Panc1 (cell line): ENCODE measurements around the gene RPS6KB2. TPM values are rescaled to one million over a fixed set of nuclear protein-coding genes. Genes with fewer than 3 reads are reported as not detected.

Source experiments
- ATAC-seq: fragments of 200-7000 bp; cut with Tn5 transposase; 2 replicates; pipeline ENCODE4 v1.9.1; 2020; ENCODE audit warnings: mild to moderate bottlenecking, moderate library complexity
- BruUV-seq: library from RNA; stranded (reverse); fragments of 400-500 nt; replicated peaks from 2 replicates; lab custom pipeline; 2021; lab: Mats Ljungman, UMichigan
- CTCF ChIA-PET: fragments of 300-600 bp; sonication (Branson Sonifier 250); formaldehyde crosslinking; loops from one replicate; lab custom pipeline; 2022; ENCODE audit warnings: antibody characterized with exemption; lab: Charles Lee
- POLR2A ChIA-PET: fragments of 300-600 bp; sonication (Branson Sonifier 250); formaldehyde crosslinking; loops from one replicate; lab custom pipeline; 2022; ENCODE audit warnings: antibody characterized with exemption; lab: Charles Lee
- DNase-seq: peaks from one replicate; pipeline ENCODE4 v3.0.0-alpha.2; 2010; ENCODE audit warnings: low read depth, low spot score
- H3K27ac ChIP-seq: 2 replicates; pipeline ENCODE4 v1.5.1; 2011; ENCODE audit warnings: mild to moderate bottlenecking, low read length, inconsistent platforms
- H3K27me3 ChIP-seq: fragments of 200-500 bp; sonication (Bioruptor generic); 2 replicates; pipeline ENCODE4 v1.6.0; 2014; ENCODE audit warnings: low read length, inconsistent platforms; ENCODE audit not compliant: control insufficient read depth, insufficient read depth
- H3K36me3 ChIP-seq: fragments of 200-500 bp; sonication (Bioruptor generic); 2 replicates; pipeline ENCODE4 v1.5.1; 2014; ENCODE audit warnings: inconsistent platforms, mild to moderate bottlenecking, low read length, moderate library complexity; ENCODE audit not compliant: control insufficient read depth, insufficient read depth
- H3K4me1 ChIP-seq: 2 replicates; pipeline ENCODE4 v1.5.1; 2011; ENCODE audit warnings: inconsistent platforms, mild to moderate bottlenecking, low read length, moderate library complexity; ENCODE audit not compliant: control insufficient read depth, insufficient read depth
- H3K4me3 ChIP-seq, 2 experiments: 2 replicates each; pipeline ENCODE4 v1.5.1; 2011 to 2012; ENCODE audit warnings: low read depth in 2 of 2, low read length in 2 of 2, mild to moderate bottlenecking in 2 of 2, inconsistent platforms in 1 of 2, moderate library complexity in 1 of 2
- H3K9me3 ChIP-seq: fragments of 200-500 bp; sonication (Bioruptor generic); 2 replicates; pipeline ENCODE4 v1.5.1; 2014; ENCODE audit warnings: low read depth, mild to moderate bottlenecking, inconsistent platforms, low read length, moderate library complexity; ENCODE audit not compliant: control insufficient read depth, insufficient read depth
- POLR2AphosphoS5 ChIP-seq: IDR thresholded peaks from 2 replicates; pipeline ENCODE4 v1.6.1; 2012; ENCODE audit warnings: mild to moderate bottlenecking, low read depth, low read length, moderate library complexity
- SIN3A ChIP-seq: IDR thresholded peaks from 2 replicates; pipeline ENCODE4 v1.6.1; 2012; ENCODE audit warnings: low read depth, mild to moderate bottlenecking, low read length, moderate library complexity, borderline replicate concordance; ENCODE audit not compliant: insufficient read depth
- TCF7L2 ChIP-seq: IDR thresholded peaks from 2 replicates; pipeline ENCODE4 v1.6.1; 2011; ENCODE audit warnings: mild to moderate bottlenecking, low read depth, low read length, inconsistent platforms
- in situ Hi-C: cut with HindIII; loops from 2 replicates; pipeline ENCODE4 v1.10.0; 2016; ENCODE audit warnings: low sequenced_read_pairs, low pct_unique_long_range_greater_than_20kb
- intact Hi-C: fragments of 100-400 bp; cut with micrococcal nuclease; formaldehyde crosslinking; loops from one replicate; pipeline ENCODE4 v1.10.0; 2022; ENCODE audit not compliant: unreplicated experiment
- total RNA-seq: library from RNA; stranded (reverse); gene quantifications from one replicate; pipeline ENCODE4 v1.2.1, GENCODE V29; 2021; ENCODE audit not compliant: unreplicated experiment
- TF ChIP-seq, protein P1 (sequence below): fragments of 450-650 bp; IDR thresholded peaks from 2 replicates; pipeline ENCODE4 v1.5.1; 2017; ENCODE audit warnings: mild to moderate bottlenecking
- TF ChIP-seq, protein P2 (sequence below), 2 experiments: IDR thresholded peaks; 2 replicates each; pipeline ENCODE4 v1.6.1; 2011 to 2012; ENCODE audit warnings: low read depth in 2 of 2, control low read depth in 1 of 2, low read length in 1 of 2, mild to moderate bottlenecking in 1 of 2, moderate library complexity in 1 of 2; ENCODE audit not compliant: insufficient read depth in 1 of 2

RPS6KB2 gene
- total RNA-seq, 1 experiment from 2014 or later: 68.5 TPM

DNA sequence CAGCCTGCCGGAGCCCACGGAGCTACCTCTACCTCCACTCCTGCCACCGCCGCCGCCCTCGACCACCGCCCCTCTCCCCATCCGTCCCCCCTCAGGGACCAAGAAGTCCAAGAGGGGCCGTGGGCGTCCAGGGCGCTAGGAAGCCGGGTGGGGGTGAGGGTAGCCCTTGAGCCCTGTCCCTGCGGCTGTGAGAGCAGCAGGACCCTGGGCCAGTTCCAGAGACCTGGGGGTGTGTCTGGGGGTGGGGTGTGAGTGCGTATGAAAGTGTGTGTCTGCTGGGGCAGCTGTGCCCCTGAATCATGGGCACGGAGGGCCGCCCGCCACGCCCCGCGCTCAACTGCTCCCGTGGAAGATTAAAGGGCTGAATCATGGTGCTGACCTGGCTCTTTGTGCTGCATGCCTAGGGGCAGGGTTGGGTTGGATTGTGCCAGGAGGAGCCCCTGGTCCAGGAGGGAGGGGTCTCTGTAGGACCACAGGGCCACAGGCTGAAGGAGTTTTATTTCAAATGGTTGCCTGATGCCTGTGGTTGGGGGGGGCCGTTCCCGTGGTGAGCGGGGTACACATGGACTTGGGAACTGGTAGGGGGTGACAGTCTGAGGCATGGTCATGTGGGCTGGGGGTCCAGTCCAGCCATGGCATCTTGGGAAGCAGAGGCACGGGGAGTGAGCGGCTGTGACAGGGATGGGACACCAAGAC is 6.9 kb downstream of the RPS6KB2 start:
- Histone ChIP-seq H3K9me3 (no peaks in the 10 kb centered on the region), H3K27me3 (no peaks in the 10 kb centered on the region), H3K4me3 (no peak overlapping the region), H3K36me3 (peaks cover 2% of the 10 kb centered on the region; the same call in 1 of the 2 replicates), H3K27ac (no peak overlapping the region; the same call in 1 of the 2 replicates), H3K4me1 (peaks cover 56% of the 10 kb centered on the region)
- ChIA-PET CTCF (no interaction called here), POLR2A (no interaction called here)
- DNase-seq (no peak), ATAC-seq (no peak)
- in situ Hi-C loops: no loop called here
- BruUV-seq: no TSS peak
- TF ChIP-seq POLR2AphosphoS5 (no peak), TCF7L2 (no peak), SIN3A (no peak)
- TF ChIP-seq, protein P1, sequence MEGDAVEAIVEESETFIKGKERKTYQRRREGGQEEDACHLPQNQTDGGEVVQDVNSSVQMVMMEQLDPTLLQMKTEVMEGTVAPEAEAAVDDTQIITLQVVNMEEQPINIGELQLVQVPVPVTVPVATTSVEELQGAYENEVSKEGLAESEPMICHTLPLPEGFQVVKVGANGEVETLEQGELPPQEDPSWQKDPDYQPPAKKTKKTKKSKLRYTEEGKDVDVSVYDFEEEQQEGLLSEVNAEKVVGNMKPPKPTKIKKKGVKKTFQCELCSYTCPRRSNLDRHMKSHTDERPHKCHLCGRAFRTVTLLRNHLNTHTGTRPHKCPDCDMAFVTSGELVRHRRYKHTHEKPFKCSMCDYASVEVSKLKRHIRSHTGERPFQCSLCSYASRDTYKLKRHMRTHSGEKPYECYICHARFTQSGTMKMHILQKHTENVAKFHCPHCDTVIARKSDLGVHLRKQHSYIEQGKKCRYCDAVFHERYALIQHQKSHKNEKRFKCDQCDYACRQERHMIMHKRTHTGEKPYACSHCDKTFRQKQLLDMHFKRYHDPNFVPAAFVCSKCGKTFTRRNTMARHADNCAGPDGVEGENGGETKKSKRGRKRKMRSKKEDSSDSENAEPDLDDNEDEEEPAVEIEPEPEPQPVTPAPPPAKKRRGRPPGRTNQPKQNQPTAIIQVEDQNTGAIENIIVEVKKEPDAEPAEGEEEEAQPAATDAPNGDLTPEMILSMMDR: no peak
- TF ChIP-seq, protein P2, sequence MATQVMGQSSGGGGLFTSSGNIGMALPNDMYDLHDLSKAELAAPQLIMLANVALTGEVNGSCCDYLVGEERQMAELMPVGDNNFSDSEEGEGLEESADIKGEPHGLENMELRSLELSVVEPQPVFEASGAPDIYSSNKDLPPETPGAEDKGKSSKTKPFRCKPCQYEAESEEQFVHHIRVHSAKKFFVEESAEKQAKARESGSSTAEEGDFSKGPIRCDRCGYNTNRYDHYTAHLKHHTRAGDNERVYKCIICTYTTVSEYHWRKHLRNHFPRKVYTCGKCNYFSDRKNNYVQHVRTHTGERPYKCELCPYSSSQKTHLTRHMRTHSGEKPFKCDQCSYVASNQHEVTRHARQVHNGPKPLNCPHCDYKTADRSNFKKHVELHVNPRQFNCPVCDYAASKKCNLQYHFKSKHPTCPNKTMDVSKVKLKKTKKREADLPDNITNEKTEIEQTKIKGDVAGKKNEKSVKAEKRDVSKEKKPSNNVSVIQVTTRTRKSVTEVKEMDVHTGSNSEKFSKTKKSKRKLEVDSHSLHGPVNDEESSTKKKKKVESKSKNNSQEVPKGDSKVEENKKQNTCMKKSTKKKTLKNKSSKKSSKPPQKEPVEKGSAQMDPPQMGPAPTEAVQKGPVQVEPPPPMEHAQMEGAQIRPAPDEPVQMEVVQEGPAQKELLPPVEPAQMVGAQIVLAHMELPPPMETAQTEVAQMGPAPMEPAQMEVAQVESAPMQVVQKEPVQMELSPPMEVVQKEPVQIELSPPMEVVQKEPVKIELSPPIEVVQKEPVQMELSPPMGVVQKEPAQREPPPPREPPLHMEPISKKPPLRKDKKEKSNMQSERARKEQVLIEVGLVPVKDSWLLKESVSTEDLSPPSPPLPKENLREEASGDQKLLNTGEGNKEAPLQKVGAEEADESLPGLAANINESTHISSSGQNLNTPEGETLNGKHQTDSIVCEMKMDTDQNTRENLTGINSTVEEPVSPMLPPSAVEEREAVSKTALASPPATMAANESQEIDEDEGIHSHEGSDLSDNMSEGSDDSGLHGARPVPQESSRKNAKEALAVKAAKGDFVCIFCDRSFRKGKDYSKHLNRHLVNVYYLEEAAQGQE (IDR thresholded peaks at IDR 0.05; ENCODE audit: insufficient read depth in 1 of 2, low read depth in 2 of 2, low read length in 1 of 2): no peak
- intact Hi-C loops: no loop called here

DNA sequence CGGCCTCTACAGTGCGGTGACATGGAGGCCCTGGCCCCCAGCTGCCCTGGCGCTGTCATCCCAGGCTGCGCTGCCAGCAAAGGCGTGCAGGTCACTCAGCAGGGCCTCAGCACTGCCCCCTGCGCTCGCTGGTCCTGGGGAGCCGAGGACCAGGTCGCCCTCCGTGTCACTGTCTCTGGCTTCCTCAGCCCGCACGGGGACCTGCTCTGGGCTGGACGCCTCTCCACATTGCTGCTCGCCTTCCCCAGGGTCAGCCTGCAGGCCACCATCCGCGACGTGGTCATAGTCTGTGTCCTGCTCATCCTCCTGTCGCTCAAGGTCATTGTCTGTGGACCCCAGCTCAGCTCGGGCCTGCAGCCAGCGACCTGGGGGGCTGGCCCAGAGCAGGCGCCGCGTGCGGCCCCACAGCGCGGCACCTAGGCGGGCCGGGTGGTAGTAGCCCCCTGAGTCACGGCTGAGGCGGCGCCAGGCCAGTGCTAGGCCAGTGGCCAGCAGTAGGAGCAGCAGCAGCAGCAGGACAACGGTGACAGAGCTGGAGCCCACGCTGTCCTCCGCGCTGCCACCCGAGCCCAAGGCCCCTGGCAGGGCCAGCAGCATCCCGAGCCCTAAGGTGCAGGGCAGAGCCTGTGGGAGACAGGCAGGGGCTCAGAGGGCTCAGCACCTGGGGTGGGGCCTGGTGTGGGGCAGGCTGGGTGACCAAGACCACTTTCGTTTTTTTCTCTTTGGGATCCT is 7.6 kb downstream of the RPS6KB2 start:
- CTCF ChIA-PET: interaction anchor here (0.5 kb wide), 1 partner anchor 91 kb away, joined by 4 read pairs; no protein-coding TSS in a partner anchor
- DNase-seq (no peak), ATAC-seq (peak; percentile 2)
- TF ChIP-seq SIN3A: no peak
- TF ChIP-seq, protein P1: no peak
- TF ChIP-seq POLR2AphosphoS5: peak; percentile 45; the same call in 1 of the 2 replicates
- TF ChIP-seq TCF7L2: no peak
- TF ChIP-seq, protein P2 (IDR thresholded peaks at IDR 0.05; ENCODE audit: insufficient read depth in 1 of 2, low read depth in 2 of 2, low read length in 1 of 2): 0 out of 4 replicates have a peak, but pooled peaks of 1 of the 2 experiments have one; percentile 1
- H3K4me1 ChIP-seq: peaks cover 63% of the 10 kb centered on the region
- POLR2A ChIA-PET: interaction anchor here (0.8 kb wide), 1 partner anchor 34 kb away, joined by 4 read pairs; the partner anchor contains the start of gene PPP1CA
- H3K27me3 ChIP-seq: no peaks in the 10 kb centered on the region
- H3K27ac ChIP-seq: peak overlapping the region; percentile 40
- H3K4me3 ChIP-seq: no peak overlapping the region
- in situ Hi-C loops (no loop called here), intact Hi-C loops (no loop called here)
- H3K9me3 ChIP-seq: no peaks in the 10 kb centered on the region
- BruUV-seq: no TSS peak
- peaks cover 2% of the 10 kb centered on the region; the same call in 1 of the 2 replicates for H3K36me3 ChIP-seq
